Activated CD4-positive, CD25-positive, alpha-beta regulatory T cell treated with anti-CD3 and anti-CD28 coated beads, Interleukin-2, amount 50 U/mL, for 72 hours (primary cell): Measurements from ENCODE around the gene CAMKK2.
"Not testable (repeated sequence)": the region's sequence is repeated elsewhere in the genome, so short reads cannot be mapped to it uniquely, and the experiment has no call there.

Experiments
- DNase-seq: peaks from one replicate; pipeline ENCODE4 v3.0.0; 2021

The CAMKK2 gene

DNA sequence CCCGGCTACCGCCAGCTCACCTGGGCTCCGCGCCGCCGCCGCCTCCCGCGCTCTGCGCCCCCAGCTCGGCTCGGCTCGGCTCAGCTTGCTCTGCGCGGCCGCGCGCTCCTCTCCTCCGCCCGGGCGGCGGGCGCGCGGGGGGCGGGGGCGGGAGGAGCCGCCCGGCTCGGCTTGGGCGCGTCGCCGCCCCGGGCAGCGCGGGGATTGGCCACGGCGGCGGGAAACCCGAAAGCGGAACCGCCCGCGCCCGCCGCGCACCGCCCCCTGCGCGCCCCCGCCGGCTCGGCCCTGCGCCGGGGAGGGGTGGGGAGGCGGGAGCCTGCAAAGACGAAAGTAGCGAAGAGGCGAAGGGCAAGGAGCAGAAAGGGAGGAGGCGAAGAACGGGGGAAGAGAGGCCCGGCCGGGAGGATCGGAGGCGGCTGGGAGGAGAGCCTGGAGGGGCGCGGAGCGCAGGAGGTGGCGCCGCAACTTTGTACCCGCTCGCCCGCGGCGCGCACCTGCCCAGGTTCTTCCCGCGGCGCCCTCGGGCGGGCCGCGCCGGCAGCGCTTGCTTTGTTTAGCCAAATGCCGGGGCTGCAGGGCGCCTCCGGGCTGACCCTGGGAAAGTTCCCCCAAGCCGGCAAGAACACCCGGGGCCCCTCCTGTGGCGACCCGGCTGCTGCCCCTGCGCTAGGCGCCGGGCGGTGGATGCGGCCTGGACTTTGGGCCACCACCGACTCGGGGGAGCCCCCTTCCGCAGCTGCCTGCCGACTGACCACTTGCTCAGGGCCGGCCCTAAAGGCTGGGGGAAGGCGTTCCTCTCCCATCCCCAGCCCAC, at the start of gene CAMKK2:
TSS of gene CAMKK2 (minus strand) at position 92 of the 817 bp plus-strand sequence. CDS start 22,183 bp downstream, outside the sequence.
- DNase-seq = peak; percentile 89

DNA sequence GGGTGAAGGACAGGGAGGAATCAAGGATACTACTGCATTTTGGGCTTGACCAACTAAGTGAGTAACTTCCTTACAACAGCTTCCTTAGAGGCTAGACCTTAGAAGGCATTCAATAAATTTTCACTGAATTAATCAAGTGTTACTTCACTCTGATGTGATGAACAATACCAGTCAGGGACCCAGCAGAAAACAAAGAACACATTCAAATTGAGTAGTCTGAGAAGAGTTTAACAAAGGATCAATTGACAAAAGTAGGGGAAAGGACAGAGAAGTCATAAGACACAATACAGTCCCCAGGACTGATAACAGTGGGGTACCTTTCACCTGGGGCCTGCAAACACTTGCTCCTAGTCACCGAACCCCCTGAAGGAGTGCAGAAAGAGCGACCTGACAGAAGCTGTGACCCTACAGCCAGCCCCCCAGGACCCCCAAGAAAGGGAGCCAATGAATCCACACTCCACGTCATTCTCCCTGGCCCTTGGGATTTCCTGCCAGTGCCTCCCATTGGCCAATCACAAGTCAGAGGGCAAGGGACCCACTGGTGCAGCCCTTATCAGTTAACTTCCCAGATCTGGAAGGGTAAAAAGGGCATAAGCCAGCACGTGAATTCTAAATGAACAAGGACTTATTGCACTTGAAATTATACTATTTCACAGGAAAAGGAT, 48.8 kb upstream of the CAMKK2 start:
- no peak for DNase-seq

DNA sequence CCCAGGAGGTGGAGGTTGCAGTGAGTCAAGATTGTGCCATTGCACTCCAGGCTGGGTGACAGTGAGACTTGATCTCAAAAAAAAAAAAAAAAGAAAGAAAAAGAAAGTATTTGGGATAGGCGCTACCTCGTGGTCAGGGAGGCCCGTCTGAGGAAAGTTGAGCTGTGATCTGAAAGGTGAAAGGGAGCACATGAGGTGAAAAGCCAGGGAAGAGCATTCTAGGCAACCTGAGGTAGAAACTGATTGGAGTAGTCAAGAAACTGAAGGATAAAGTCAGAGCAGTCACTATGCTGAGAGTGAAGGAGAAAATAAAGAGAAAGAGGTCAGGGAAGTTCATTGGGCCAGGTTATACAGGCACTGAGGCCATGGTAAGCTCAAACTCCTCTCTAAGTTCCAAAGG, 48.0 kb upstream of the CAMKK2 start:
- no peak for DNase-seq

DNA sequence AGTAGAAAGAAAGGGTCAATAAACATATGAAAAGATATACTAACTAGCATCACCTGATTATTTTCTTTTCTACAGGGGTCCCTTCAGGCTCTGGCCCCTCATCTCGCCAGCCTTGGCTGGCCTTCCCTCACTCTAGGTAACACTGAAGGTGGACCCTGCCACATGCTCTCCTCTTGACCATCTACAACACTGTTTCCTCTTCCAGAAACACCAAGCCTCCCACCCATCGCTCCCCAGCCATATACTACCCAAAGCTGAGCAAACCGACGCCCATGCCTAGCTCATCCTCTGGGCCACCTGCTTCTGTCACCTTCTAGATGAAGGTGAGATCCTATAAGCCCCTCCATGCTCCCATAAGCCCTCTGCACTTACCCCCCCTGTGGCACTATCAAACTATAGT, 40.9 kb upstream of the CAMKK2 start:
- no peak for DNase-seq

DNA sequence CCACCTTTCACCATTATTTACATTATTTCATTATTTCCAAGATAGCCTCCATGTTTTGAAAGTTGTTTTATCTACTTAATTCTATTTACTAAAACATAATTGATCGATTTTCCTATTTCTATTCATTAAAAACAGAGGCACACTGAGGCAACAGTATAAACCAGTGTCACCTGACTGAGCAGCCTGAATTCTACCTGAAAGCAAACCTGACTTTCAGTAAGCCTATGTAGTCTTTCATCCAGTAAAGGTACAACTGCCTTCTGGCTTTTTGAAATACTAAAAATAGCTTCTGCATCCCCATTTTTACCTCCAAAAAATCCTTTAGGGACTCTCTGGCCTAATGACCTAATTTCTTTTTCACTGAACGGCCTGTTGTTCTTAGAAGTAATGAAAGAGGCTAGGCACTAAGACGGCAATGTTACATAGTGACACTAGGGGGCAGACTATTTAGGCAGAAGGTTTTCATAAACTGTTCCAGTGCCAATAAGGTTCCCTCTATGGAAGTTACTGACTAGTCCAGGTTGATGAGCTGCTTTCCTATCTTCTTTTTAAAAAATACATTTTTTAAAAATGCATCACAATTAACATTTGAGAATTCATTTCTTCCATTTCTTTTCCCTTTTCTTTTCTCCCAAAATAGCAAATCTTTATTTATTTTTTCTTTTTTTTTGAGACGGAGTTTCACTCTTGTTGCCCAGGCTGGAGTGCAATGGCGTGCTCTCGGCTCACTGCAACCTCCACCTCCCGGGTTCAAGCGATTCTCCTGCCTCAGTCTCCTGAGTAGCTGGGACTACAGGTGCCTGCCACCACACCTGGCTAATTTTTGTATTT, 38.2 kb upstream of the CAMKK2 start:
- no peak for DNase-seq

DNA sequence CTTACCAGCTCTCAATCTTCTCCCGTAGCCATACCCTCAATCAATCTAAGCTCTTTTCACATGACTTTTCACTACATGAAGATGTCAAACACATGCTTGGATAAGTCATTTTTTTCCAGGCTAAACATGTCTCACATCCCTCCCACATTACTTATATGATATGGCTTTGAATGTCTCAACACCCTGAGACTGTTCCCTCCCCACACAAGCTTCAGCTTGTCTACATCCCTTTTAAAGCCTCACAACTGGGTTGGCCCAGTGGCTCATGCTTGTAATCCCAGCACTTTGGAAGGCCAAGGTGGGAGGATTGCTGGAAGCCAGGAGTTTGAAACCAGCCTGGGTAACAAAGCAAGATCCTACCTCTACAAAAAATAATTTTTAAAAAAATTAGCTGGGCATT, 37.2 kb upstream of the CAMKK2 start:
- DNase-seq = no peak

DNA sequence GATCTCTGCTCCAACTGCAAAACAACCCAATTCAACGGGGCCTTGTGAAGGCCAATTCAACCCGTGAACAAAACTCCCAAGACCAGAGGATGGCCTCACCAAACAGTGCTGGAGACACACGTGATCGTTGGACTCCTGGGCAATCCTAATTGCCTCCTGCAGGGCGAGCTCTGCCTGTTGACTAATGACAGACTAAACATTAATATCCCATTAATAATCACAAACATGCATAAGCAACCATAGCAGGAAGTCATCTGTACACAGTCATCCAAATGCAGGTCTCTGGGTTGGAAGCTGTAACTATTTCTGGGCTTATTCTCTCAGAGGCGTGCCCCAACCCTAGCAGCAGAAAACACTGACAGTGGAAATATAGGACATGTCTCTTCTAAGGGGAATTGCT, 34.7 kb upstream of the CAMKK2 start:
- DNase-seq = no peak

DNA sequence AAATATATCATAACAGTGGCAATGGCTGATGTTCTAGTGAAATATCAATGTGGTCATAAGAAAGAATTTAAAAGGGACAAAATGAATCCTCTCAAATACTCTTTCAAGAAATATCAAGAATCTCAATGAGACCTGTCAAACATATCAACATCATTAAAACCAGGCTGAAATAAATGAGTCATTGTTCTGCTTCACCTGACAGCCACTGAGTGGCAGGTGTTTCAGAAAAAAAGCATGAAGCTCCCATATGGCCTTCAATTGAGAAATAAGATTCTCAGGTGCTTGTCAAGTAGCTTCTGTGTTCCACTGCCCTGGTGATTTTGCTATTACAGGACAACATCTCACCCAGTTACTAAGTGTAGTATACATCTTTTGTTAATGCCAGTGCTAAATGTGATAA, 34.2 kb upstream of the CAMKK2 start:
- DNase-seq = no peak

DNA sequence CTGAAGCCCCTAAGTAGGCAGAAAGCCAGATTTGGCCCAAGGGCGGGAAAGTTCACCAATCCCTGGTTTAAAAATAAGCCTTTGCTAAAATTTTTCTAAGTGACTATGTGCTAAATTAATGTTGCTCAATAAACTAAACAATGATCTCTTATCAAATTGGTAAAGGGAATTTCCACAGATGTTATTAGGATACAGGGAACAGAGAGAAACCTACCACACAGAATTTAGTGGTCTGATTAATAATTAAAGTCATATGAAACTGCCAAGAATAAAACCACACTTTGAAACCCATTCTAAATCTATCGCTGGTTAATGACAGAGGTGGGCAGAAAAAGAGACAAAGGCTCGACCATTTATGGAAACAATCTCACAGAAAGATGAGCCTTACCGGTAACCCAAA, 33.7 kb upstream of the CAMKK2 start:
- DNase-seq = no peak

DNA sequence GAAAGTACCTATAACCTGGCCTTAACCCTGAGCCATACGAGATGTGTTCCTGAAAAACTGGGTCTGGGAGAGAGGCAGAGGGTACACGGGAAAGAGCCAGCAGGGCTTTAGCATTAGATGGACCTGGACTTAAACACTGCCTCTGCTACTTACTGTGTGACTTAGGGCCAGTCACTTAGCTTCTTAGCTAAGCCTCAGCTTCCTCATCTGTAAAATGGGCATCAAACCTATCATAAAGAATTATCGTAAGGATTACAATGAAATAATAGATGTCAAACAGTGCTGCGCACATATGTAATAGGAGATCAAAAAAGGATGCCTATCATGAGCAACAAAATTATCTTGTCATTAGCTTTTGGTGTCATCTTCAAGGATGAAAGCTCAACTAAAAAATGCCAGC, 32.1 kb upstream of the CAMKK2 start:
- no peak for DNase-seq

DNA sequence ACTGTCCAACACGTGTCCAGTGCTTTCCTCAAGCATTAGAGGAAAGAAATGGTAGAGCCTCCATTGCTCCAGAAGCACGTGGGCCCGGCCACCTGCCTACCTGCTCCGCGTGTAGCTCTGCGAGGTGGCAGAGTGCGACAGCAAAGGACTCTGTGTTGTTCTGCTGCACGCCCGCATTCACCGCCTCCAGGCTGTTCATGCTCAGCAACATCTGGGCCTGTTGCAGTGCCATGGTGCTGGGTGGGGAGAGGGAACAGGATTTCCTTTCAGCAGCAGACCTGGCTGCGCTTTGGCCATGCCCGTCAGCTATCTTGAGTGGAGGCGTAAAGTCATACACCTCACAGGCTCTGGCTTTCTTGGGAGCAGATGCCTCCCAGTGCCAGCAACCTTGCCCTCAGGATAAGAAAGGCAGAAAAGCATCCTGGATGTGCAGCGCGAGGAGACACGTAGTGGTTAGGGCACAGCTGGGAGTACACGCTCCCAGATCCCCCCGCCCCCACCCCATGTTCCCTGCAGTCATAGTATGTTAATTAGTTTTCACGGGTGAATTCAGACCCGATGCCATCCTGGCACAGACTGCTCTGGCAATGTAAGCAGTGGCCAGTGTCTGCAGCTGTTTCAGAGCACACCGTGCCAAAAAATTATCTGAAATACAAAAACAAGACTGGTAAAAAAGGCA, 30.6 kb upstream of the CAMKK2 start:
- DNase-seq = no peak

DNA sequence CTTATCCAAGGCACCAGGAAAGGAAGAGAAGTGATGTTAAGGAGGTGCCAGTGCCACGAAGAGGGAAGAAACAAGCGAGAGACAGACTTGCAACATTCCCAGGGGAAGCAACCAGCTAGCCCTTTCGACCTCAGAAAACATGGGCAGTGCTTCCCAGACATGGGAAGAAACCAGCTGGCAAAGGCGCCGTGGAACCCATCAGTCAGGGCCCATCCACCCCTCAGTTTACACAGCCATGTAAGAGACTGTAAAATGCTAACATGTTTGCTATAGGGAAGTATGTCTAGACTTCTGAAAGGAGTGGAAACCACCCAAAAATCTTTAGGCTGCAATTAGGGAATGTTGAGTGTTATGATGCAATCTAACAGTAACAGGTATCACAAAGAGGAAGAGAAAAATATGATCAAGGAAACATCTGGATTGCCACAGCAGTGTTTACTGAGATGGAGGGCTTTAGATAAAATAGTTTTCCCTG, 29.4 kb upstream of the CAMKK2 start:
- no peak for DNase-seq

DNA sequence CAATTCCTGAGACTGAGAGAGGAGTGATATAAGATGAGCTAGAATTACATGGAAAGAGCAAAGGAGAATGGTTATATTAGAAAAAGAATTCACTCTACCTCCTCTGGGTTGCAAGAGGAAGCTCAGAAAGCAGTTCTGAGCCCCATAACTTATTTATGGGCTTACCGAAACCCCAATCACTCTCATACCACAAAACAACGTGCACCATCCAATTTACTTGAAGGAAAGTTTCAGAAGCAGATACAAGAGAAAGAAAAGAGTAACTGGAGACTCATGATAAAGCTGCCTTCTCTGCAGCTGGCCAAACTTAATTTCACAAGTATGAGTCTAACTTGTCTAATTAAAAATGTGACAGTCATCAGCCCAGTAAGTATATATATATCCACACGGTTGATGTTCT, 27.4 kb upstream of the CAMKK2 start:
- DNase-seq = no peak

DNA sequence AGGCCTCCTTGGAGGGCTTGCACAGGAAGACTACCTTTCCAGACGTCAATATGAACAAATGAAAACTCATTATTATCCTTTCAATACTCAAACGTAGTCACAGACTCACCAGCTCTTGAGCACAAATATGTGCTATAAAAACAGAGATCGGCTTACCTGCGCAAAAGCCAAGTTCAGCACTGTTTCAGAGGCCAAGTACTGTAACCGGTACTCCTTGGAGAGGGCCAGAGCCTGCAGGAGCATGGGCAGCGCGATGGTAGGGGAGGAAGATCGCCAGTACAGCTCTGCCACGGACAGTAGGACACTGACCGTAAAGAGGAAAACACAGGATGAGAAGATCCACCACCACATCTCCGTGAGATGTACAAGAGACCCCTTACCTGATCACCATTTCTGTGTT, 21.6 kb upstream of the CAMKK2 start:
- no peak for DNase-seq

DNA sequence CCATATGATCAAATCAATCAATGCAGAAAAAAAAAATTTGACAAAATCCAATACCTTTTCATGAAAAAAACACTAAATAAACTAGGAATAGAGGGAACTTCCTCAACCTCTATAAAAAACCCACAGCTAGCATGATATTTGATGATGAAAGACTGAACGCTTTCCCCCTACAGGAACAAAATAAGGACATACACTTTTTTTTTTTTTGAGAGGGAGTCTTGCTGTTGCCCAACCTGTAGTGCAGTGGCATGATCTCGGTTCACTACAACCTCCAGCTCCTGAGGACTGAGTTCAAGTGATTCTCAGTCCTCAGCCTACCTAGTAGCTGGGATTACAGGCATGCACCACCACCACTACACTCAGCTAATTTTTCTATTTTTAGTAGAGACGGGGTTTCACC, 17.9 kb upstream of the CAMKK2 start:
- no peak for DNase-seq

DNA sequence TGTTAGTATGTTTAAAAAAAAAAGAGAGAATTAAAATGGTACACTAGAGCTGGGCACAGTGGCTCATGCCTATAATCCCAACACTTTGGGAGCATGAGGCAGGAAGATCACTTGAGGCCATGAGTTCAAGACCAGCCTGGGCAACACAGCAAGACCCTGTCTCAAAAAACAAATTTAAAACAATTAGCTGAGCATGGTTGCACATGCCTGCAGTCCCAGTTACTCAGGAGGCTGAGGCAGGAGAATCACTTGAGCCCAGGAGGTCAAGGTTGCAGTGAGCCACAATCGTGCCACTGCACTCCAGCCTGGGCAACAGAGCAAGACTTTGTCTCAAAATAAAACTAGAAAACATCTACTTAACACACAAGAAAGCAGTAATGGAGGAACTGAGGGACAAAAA, 13.7 kb upstream of the CAMKK2 start:
- not testable (repeated sequence) for DNase-seq

DNA sequence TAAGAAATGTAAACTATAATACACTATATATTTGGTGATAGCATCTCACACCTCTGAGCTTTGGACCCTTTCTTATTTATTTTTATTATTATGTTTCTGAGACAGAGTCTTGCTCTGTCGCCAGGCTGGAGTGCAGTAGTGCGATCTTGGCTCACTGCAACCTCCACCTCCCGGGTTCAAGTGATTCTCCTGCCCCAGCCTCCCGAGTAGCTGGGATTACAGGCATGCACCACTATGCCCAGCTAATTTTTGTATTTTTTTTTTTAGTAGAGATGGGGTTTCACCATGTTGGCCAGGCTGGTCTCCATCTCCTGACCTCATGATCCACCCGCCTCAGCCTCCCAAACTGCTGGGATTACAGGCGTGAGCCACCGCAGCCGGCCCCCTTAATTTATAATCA, 10.9 kb upstream of the CAMKK2 start:
- not testable (repeated sequence) for DNase-seq

DNA sequence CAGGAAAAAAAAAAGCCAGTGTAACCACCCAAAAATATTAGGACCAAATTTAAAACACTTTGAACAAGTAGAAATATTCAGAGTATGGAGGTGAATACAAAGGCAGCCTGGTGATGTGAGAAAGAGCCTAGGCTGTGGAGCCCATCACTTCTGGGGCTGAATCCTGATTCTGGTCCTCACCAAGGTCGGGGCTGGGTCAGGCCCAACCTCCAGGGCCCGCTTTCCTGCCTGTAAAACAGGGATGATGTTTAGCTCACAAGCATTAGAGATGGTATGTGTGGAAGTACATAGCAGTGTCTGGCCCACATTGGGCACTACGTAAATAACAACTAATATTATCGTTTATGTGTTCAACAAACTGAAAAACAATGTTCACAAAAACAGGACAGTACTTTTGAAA, 7.8 kb upstream of the CAMKK2 start:
- DNase-seq = no peak

DNA sequence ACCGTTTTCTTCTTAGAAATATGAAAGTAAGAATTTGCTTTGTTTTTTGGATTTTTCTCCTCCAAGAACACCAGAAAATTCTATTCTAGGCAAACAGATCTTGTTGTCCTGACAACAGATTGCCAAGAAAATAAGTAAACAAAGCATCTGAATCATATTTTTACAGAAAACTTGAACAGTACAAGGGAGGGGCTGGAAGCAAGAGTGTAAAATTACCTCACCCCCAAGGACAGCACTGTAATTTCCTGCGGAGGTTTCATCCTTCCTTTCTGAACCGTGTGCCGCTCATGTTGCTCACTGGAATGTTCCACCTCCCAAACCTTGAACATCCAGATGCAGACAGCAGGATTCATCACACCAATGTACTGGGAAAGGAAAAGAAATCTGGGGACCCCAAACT, 5.4 kb upstream of the CAMKK2 start:
- DNase-seq = no peak

DNA sequence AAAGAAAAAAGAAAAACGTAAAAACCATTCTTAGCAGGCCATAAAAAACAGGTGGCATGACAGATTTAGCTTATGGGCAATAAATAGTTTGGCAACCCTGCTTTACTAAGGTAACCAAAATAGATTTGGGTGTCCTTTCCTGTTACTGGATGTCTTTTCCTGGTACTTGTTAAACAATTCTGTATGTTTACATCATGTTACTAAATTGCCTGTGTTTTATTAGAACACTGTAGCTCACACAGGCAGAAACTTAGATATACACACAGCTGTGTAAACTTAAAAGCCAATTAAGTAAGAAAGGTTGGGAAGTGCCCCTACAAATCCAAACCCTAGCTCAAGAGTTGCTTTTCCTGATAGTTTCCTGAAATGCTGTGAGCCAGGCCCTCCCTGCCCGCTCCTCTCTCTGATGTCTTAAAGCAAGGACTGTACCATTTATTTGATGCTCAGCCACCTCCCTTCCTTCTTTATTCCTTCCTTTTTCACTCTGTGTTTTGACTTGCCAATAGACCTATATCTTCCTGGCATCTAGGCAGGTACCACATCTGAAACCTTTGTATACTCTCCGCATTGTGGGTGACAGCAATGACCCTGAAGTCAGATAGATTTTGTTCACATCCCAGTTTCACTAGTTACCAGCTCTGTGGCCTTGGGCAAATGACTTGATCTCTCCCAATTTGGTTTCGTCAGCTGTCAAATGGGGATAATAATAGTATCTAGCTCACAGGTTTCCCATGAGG, 3.7 kb upstream of the CAMKK2 start:
- peak; percentile 4 for DNase-seq

DNA sequence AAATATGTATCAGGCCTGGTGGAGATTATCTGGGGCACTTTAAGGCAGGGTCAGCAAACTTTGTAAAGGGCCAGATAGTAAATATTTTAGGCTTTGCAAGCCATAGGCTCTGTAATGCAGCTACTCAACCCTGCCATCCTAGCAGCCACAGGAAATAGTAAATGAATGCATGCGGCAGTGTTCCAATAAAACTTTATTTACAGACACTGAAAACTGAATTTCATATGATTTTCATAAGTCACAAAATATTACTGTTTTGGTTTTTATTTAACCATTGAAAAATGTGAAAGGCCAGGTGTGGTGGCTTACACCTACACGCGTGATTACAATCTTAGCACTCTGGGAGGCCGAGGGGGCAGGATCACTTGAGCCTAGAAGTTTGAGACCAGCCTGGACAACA, 3.2 kb upstream of the CAMKK2 start:
- DNase-seq = peak; percentile 14

DNA sequence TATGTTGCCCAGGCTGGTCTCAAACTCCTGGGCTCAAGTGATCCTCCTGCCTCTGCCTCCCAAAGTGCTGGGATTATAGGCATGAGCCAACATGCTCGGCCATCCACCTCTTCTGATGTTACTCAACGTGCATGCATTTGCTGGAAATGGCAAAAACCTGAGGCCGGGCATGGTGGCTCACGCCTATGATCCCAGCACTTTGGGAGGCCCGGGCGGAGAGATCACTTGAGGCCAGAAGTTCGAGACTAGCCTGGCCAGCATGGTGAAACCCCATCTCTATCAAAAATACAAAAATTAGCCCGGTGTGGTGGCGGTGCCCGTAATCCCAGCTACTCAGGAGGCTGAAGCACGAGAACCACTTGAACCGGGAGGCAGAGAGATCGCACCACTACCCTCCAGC, 1.9 kb upstream of the CAMKK2 start:
- DNase-seq = not testable (repeated sequence)
